Prostate gland (tissue), 2 donors: ENCODE data around the gene BAG3. TPM values are rescaled to one million over a fixed set of nuclear protein-coding genes. Genes with fewer than 3 reads are reported as not detected.

Experiments used
- DNase-seq: peaks from one replicate; pipeline ENCODE4 v3.0.0-alpha.2; 2019; ENCODE audit warnings: low spot score
- H3K27ac ChIP-seq, 2 donors: fragments of 200-600 bp; sonication (generic); 2 replicates each; pipeline ENCODE4 v1.5.1; 2017 to 2019
- H3K27me3 ChIP-seq: fragments of 200-600 bp; sonication (generic); replicated peaks from 2 replicates; pipeline ENCODE4 v1.5.1; 2019; ENCODE audit not compliant: insufficient read depth
- H3K36me3 ChIP-seq, 2 donors: fragments of 200-600 bp; sonication (generic); 1 replicate in 1 of 2; 2 replicates in 1 of 2; pipeline versions ENCODE4 v1.5.1 to v1.8.1; 2017 to 2019
- H3K4me1 ChIP-seq: fragments of 200-600 bp; sonication (generic); replicated peaks from 2 replicates; pipeline ENCODE4 v1.5.1; 2019
- H3K4me3 ChIP-seq, 2 donors: fragments of 200-600 bp; sonication (generic); 2 replicates each; pipeline ENCODE4 v1.5.1; 2017 to 2019
- H3K9me3 ChIP-seq: fragments of 200-600 bp; sonication (generic); 2 replicates; pipeline ENCODE4 v1.5.1; 2017
- POLR2A ChIP-seq: fragments of 450-650 bp; IDR thresholded peaks from one replicate; pipeline ENCODE4 v1.6.1; 2016; ENCODE audit warnings: antibody characterized with exemption, mild to moderate bottlenecking
- POLR2AphosphoS5 ChIP-seq: sonication (generic); formaldehyde crosslinking; IDR thresholded peaks from one replicate; pipeline ENCODE4 v1.6.1; 2017; ENCODE audit warnings: antibody characterized with exemption
- WGBS: methylation state at CpG from one replicate; pipeline ENCODE4 v1.1.5; 2018; 5-methylcytosine and 5-hydroxymethylcytosine counted together
- intact Hi-C: fragments of 100-400 bp; cut with DNase I; formaldehyde crosslinking; loops from one replicate; pipeline ENCODE4 v1.14.2; 2022
- total RNA-seq, 2 donors: library from RNA; depleted of rRNA; stranded (reverse); fragments of >200 nt; gene quantifications; one replicate each; pipeline ENCODE4 v1.1.0, GENCODE V29; 2016
- TF ChIP-seq, protein P1 (sequence below), 4 experiments: fragments of 200-600 bp in 2 of 4; fragments of 450-650 bp in 2 of 4; sonication (generic) in 2 of 4; IDR thresholded peaks; 1 replicate in 3 of 4; 2 replicates in 1 of 4; pipeline ENCODE4 v1.5.1; 2016 to 2019; ENCODE audit warnings: antibody characterized with exemption in 4 of 4, mild to moderate bottlenecking in 2 of 4, moderate library complexity in 2 of 4

Gene BAG3
- total RNA-seq: 10 to 100 TPM; 45.4 to 56.4 TPM

DNA sequence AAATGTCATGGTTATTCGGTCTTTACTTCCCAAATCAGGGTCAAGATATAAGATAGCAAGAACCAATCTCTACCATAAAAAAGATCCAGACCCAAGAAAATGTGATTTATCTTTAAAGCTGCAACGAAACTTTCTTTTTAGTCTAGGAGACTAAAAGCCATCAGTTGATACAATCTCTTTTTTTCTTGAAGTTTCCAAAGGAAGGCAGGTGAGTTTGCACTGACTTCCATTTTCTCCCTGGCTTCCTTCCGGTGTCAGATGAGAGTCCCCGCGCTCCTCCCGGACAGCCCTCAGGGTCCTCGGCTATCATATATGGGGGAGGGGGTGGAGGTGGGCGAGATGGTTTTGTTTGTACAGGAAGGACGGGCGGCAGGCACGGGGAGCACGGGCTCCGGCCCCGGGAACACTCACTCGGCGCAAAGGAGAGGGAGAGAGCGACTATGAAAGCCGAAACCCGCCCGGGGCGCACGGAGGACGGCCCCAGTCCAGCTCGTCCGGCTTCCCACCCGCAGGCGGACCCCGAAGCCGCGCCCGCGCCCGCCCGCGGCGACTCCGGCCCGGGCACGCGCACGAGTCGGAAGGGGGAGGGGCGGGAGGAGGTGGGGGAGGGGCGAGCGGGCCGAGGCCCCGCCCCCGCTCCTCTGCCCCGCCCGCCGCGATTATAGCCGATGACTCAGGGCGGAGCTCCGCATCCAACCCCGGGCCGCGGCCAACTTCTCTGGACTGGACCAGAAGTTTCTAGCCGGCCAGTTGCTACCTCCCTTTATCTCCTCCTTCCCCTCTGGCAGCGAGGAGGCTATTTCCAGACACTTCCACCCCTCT is at the start of gene BAG3:
TSS of gene BAG3 (plus strand) at position 689 of the 822 bp plus-strand sequence. CDS start 296 bp downstream, outside the sequence.
- Histone ChIP-seq H3K4me1 (peaks cover 10% of the 10 kb centered on the region), H3K27me3 (no peaks in the 10 kb centered on the region), H3K9me3 (no peaks in the 10 kb centered on the region), H3K36me3 (no peaks in the 10 kb centered on the region), H3K27ac (peak within 1 kb of the TSS; percentile 98 to 99), H3K4me3 (peak within 1 kb of the TSS; percentile 97)
- 1% methylated on average over 29 of the region's 60 CpGs for WGBS
- TF ChIP-seq POLR2A (peak; percentile 91), POLR2AphosphoS5 (peak; percentile 90)
- TF ChIP-seq, protein P1, sequence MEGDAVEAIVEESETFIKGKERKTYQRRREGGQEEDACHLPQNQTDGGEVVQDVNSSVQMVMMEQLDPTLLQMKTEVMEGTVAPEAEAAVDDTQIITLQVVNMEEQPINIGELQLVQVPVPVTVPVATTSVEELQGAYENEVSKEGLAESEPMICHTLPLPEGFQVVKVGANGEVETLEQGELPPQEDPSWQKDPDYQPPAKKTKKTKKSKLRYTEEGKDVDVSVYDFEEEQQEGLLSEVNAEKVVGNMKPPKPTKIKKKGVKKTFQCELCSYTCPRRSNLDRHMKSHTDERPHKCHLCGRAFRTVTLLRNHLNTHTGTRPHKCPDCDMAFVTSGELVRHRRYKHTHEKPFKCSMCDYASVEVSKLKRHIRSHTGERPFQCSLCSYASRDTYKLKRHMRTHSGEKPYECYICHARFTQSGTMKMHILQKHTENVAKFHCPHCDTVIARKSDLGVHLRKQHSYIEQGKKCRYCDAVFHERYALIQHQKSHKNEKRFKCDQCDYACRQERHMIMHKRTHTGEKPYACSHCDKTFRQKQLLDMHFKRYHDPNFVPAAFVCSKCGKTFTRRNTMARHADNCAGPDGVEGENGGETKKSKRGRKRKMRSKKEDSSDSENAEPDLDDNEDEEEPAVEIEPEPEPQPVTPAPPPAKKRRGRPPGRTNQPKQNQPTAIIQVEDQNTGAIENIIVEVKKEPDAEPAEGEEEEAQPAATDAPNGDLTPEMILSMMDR (IDR thresholded peaks at IDR 0.05): no peak
- intact Hi-C loops: loop anchor here (5.0 kb wide), 1 partner anchor 54 kb away; the partner anchor contains the start of gene TIAL1
- peak; percentile 94 for DNase-seq

DNA sequence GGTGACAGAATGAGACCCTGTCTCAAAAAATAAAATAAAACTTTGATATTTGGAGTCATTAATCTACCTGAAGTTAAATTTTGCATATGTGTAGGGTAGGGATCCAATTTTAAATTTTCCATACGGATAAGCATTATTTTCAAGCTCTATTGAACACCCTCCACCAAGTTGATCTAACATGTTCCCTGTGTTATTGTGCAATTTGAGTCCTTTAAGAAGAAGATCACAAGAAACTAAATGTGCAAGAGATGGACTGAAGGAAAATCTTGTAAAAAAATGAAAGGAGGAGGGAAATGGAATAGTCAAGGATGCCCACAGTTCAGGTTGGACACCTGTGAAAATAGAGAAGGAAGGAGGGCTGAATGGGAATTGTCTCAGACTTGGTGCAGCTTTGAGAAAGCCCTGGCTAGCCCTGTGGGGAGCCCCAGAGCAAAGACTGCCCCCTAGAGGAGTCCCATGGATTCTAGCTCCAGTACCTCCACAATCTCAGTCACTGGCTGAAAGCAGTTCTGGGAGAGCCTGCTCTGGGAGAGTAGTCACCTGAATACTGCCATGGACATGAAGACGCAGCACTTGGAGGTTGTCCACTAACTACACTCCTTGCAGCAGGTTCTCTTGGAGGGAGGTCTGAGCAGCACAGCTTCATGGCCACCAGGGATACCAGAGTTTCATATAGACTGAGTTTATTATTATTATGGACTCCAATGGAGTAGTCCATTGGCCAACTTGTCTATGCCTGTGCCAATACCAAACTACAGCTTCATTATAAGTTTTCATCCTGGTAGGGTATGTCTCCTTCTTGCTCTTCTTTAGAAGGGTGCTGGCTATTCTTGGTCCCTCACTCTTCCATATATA is 48.7 kb upstream of the BAG3 start:
- 36% methylated on average over 2 of the region's 2 CpGs for WGBS
- intact Hi-C loops: no loop called here

DNA sequence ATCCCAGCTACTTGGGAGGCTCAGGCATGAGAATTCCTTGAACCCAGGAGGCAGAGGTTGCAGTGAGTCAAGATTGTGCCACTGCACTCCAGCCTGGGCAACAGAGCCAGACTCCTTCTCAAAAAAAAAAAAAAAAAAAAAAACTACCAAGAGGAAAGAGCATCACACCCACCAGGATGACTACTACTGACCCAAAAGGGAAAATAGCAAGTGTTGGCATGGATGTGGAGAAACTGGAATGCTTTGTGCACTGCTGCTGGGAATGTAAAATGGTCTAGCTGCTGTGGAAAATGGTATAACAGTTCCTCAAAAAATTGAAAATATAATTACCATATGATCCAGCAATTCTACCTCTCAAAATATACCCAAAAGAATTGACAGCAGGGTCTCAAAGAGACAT is 46.7 kb upstream of the BAG3 start:
- DNase-seq: no peak
- Histone ChIP-seq H3K27ac (no peak overlapping the region), H3K9me3 (no peaks in the 10 kb centered on the region), H3K4me1 (no peaks in the 10 kb centered on the region), H3K27me3 (no peaks in the 10 kb centered on the region), H3K36me3 (no peaks in the 10 kb centered on the region), H3K4me3 (no peak overlapping the region)
- TF ChIP-seq, protein P1 (IDR thresholded peaks at IDR 0.05): no peak
- TF ChIP-seq POLR2A: no peak
- TF ChIP-seq POLR2AphosphoS5: no peak
- intact Hi-C loops: no loop called here

More for the DNA sequence above, 48.7 kb upstream of the BAG3 start:
- TF ChIP-seq, protein P1 (IDR thresholded peaks at IDR 0.05): peak in 1 of 4 experiments; percentile 13
- TF ChIP-seq POLR2AphosphoS5: no peak
- TF ChIP-seq POLR2A: no peak
- Histone ChIP-seq H3K9me3 (no peaks in the 10 kb centered on the region), H3K27me3 (no peaks in the 10 kb centered on the region), H3K4me3 (no peak overlapping the region), H3K4me1 (no peaks in the 10 kb centered on the region), H3K36me3 (no peaks in the 10 kb centered on the region), H3K27ac (no peak overlapping the region)
- DNase-seq: no peak

DNA sequence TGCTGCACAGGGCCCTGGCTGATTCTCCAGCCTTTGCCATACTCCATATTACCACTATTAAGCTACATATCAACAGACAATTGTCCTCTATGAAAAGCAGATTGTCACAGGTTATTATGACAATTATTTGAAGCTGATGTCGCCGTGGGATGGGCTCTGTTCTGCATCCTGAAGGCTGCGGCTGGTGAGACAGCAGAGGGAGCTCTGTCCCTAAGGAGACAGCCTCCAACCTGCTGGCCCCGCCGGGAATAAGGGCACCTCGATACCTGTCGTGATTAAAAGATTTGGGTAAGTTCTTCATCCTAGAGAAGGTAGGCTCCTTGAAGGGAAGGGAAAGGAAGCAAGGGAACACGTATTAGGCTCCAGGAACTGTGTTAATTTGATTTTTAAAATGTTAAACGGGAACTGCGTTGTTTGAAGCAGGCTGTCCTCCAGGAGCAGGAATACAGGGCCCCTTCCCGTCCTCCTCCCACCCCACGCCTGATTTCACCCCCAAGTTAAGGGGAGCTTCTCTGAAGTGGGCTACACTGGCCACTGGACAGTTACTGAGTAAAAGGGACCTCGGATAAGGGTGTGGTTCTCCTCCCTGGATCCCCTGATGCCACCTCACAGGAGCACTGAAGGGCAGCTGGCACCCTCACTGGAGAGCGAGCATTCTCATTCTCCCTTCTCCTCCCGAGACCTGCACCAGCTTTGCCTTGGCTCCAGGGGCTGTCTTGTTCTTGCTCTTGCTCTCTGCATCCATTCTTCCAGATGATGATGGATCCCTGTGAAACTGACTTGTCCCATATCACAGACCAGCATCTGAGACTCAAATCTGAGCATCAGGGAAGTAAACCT is 42.6 kb upstream of the BAG3 start:
- DNase-seq: peak; percentile 58
- Histone ChIP-seq H3K4me3 (no peak overlapping the region), H3K4me1 (no peaks in the 10 kb centered on the region), H3K9me3 (no peaks in the 10 kb centered on the region), H3K27me3 (no peaks in the 10 kb centered on the region), H3K36me3 (no peaks in the 10 kb centered on the region), H3K27ac (no peak overlapping the region)
- WGBS: 19% methylated on average over 15 of the region's 15 CpGs
- intact Hi-C loops: loop anchor here (5.0 kb wide), 2 partner anchors 59 to 119 kb away; partner anchors contain the start of gene INPP5F
- TF ChIP-seq, protein P1 (IDR thresholded peaks at IDR 0.05): peak; percentile 18 to 77 (median 71)
- TF ChIP-seq POLR2AphosphoS5 (peak; percentile 44), POLR2A (no peak)
